ENCODE results near the gene MBLAC1.

MBLAC1 gene

DNA sequence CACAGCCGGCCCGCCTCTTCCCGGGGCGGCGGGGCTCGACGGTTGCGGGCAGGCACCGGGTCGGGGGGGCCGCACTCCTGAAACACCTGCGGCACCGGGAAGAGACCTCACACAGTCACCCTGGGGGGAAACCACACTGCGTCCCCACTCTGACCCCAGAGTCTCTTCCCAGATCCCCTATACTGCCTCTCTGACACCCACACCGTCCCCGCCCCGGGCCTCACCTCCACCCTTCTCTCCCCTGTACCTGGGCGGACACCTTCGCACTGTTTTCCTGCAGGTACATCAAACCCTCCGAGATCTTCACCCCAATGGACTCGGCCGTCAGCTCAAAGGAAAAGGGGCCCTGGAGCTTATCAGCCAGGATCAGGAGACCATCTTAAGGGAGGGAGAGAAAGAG is 45.1 kb downstream of the MBLAC1 start (continued):
- no peak for TF ChIP-seq CREB5 (CRISPR knock-in tag; IDR thresholded peaks at IDR 0.05; ENCODE audit: low read depth)
- no peak for TF ChIP-seq TOX (CRISPR knock-in tag; IDR thresholded peaks at IDR 0.05; ENCODE audit: borderline replicate concordance)

GRCh38 chr7:100173806-100174495 is 47.2 kb downstream of the MBLAC1 start:
- ATAC-seq: no peak

DNA sequence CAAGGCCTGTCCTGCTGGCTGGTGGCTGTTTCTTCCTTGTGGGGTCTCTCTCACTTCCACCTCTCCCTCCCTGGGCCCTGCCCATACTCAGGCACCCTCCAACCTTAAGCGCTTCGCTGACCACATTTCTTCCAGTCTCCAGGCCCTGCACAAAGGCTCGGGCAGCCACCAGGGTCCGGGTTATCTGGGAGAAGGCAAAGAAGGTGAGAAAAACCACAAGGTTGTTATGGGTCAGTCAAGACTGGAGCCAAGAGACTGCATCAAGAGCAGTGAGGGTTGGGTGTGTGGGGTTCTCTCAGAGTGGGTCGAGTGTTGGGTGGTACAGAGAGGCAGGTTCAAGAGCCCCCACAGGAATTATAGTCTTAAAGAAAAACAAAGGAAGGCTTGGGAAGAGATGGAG is 47.8 kb downstream of the MBLAC1 start:
- no peak for ATAC-seq
- TF ChIP-seq ISL1 (CRISPR knock-in tag; IDR thresholded peaks at IDR 0.05) (no peak), CREB5 (CRISPR knock-in tag; IDR thresholded peaks at IDR 0.05; ENCODE audit: low read depth) (no peak), PPARA (CRISPR knock-in tag; IDR thresholded peaks at IDR 0.05; ENCODE audit: borderline replicate concordance) (no peak), TCF4 (CRISPR knock-in tag; IDR thresholded peaks at IDR 0.05; ENCODE audit: borderline replicate concordance) (no peak), ZC3H10 (CRISPR knock-in tag; IDR thresholded peaks at IDR 0.05) (no peak), ZNF8 (CRISPR knock-in tag; IDR thresholded peaks at IDR 0.05) (no peak), PATZ1 (CRISPR knock-in tag; IDR thresholded peaks at IDR 0.05; ENCODE audit: borderline replicate concordance) (no peak), RARB (CRISPR knock-in tag; IDR thresholded peaks at IDR 0.05) (no peak), ZNF70 (CRISPR knock-in tag; IDR thresholded peaks at IDR 0.05) (no peak), SNAI2 (CRISPR knock-in tag; IDR thresholded peaks at IDR 0.05) (no peak), OSR1 (CRISPR knock-in tag; IDR thresholded peaks at IDR 0.05) (no peak), ARNTL (CRISPR knock-in tag; IDR thresholded peaks at IDR 0.05; ENCODE audit: borderline replicate concordance, low read depth) (no peak), TOX (CRISPR knock-in tag; IDR thresholded peaks at IDR 0.05; ENCODE audit: borderline replicate concordance) (no peak), BACH2 (CRISPR knock-in tag; IDR thresholded peaks at IDR 0.05; ENCODE audit: borderline replicate concordance) (no peak), ZFP3 (CRISPR knock-in tag; IDR thresholded peaks at IDR 0.05) (no peak), ZNF565 (CRISPR knock-in tag; conservative IDR thresholded peaks at IDR 0.05; ENCODE audit: low read depth) (no peak), GLIS3 (CRISPR knock-in tag; IDR thresholded peaks at IDR 0.05) (no peak)
- TF ChIP-seq, protein P1, sequence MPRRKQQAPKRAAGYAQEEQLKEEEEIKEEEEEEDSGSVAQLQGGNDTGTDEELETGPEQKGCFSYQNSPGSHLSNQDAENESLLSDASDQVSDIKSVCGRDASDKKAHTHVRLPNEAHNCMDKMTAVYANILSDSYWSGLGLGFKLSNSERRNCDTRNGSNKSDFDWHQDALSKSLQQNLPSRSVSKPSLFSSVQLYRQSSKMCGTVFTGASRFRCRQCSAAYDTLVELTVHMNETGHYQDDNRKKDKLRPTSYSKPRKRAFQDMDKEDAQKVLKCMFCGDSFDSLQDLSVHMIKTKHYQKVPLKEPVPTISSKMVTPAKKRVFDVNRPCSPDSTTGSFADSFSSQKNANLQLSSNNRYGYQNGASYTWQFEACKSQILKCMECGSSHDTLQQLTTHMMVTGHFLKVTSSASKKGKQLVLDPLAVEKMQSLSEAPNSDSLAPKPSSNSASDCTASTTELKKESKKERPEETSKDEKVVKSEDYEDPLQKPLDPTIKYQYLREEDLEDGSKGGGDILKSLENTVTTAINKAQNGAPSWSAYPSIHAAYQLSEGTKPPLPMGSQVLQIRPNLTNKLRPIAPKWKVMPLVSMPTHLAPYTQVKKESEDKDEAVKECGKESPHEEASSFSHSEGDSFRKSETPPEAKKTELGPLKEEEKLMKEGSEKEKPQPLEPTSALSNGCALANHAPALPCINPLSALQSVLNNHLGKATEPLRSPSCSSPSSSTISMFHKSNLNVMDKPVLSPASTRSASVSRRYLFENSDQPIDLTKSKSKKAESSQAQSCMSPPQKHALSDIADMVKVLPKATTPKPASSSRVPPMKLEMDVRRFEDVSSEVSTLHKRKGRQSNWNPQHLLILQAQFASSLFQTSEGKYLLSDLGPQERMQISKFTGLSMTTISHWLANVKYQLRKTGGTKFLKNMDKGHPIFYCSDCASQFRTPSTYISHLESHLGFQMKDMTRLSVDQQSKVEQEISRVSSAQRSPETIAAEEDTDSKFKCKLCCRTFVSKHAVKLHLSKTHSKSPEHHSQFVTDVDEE (CRISPR knock-in tag; IDR thresholded peaks at IDR 0.05): no peak

More at GRCh38 chr7:100173806-100174495, 47.2 kb downstream of the MBLAC1 start:
- TF ChIP-seq RARB (CRISPR knock-in tag; IDR thresholded peaks at IDR 0.05): no peak

GRCh38 chr7:100175296-100175935 is 48.6 kb downstream of the MBLAC1 start:
- TF ChIP-seq ZNF565 (CRISPR knock-in tag; conservative IDR thresholded peaks at IDR 0.05; ENCODE audit: low read depth) (no peak), ARNTL (CRISPR knock-in tag; IDR thresholded peaks at IDR 0.05; ENCODE audit: borderline replicate concordance, low read depth) (no peak), ZNF8 (CRISPR knock-in tag; IDR thresholded peaks at IDR 0.05) (no peak), RARB (CRISPR knock-in tag; IDR thresholded peaks at IDR 0.05) (no peak), BACH2 (CRISPR knock-in tag; IDR thresholded peaks at IDR 0.05; ENCODE audit: borderline replicate concordance) (no peak)
- TF ChIP-seq, protein P2, sequence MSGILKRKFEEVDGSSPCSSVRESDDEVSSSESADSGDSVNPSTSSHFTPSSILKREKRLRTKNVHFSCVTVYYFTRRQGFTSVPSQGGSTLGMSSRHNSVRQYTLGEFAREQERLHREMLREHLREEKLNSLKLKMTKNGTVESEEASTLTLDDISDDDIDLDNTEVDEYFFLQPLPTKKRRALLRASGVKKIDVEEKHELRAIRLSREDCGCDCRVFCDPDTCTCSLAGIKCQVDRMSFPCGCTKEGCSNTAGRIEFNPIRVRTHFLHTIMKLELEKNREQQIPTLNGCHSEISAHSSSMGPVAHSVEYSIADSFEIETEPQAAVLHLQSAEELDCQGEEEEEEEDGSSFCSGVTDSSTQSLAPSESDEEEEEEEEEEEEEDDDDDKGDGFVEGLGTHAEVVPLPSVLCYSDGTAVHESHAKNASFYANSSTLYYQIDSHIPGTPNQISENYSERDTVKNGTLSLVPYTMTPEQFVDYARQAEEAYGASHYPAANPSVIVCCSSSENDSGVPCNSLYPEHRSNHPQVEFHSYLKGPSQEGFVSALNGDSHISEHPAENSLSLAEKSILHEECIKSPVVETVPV (CRISPR knock-in tag; IDR thresholded peaks at IDR 0.05): no peak
- TF ChIP-seq, protein P1 (CRISPR knock-in tag; IDR thresholded peaks at IDR 0.05): no peak
- no peak for ATAC-seq

Data from SK-N-SH treated with all-trans-retinoic acid at 6 μM for 48 hours (cell line).